A673 (cell line): Measurements from ENCODE around the gene CFAP61.

Experiments
- EZH2 ChIP-seq: fragments of 200-600 bp; sonication (generic); IDR thresholded peaks from 2 replicates; pipeline ENCODE4 v1.6.1; 2017; ENCODE audit warnings: borderline replicate concordance, low read depth, mild to moderate bottlenecking, mixed read lengths, antibody characterized with exemption, low read length; ENCODE audit not compliant: poor library complexity, severe bottlenecking
- TF ChIP-seq, protein P1 (sequence below): fragments of 300-800, 200-600 bp; sonication (generic); conservative IDR thresholded peaks from 2 replicates; pipeline ENCODE4 v1.5.1; 2017; ENCODE audit warnings: low read depth, mild to moderate bottlenecking, antibody characterized with exemption, low read length, moderate library complexity, mixed read lengths

DNA sequence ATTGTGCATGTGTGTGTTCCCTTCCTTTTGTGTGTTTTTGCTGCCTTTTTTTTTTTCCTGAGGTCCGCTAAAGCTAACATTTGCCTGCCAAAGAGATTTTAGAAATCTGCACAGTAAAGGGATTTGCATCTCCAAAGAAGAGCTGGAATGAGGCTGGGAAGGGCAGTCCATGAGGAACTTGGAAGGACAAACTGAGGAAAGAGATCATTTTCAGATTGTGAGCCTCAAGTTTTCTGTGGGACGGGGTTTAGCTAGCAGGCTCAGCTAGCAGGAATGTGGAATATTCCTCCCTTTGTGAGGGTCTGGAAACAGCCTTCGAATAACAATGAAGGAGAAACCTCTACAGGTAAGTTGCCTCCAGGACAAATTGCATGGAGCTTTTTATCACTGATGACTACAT lies 319.3 kb downstream of the CFAP61 start:
- TF ChIP-seq, protein P1, sequence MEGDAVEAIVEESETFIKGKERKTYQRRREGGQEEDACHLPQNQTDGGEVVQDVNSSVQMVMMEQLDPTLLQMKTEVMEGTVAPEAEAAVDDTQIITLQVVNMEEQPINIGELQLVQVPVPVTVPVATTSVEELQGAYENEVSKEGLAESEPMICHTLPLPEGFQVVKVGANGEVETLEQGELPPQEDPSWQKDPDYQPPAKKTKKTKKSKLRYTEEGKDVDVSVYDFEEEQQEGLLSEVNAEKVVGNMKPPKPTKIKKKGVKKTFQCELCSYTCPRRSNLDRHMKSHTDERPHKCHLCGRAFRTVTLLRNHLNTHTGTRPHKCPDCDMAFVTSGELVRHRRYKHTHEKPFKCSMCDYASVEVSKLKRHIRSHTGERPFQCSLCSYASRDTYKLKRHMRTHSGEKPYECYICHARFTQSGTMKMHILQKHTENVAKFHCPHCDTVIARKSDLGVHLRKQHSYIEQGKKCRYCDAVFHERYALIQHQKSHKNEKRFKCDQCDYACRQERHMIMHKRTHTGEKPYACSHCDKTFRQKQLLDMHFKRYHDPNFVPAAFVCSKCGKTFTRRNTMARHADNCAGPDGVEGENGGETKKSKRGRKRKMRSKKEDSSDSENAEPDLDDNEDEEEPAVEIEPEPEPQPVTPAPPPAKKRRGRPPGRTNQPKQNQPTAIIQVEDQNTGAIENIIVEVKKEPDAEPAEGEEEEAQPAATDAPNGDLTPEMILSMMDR = no peak
- TF ChIP-seq EZH2 = no peak
